Uterus (tissue), 4 donors: ENCODE data around the gene PDX1. TPM values are rescaled to one million over a fixed set of nuclear protein-coding genes. Genes with fewer than 3 reads are reported as not detected.

ENCODE experiments used
- DNase-seq, 2 donors: peaks; one replicate each; pipeline ENCODE4 v3.0.0-alpha.2; 2019 to 2020
- H3K27ac ChIP-seq, 2 donors: fragments of 200-600 bp; sonication (generic); 1 replicate in 1 of 2; 2 replicates in 1 of 2; pipeline ENCODE4 v1.5.1; 2016 to 2018
- H3K27me3 ChIP-seq, 2 donors: fragments of 200-600 bp; sonication (generic); one replicate each; pipeline ENCODE4 v1.5.1; 2018 to 2019; ENCODE audit warnings: control low read depth in 1 of 2
- H3K36me3 ChIP-seq, 2 donors: fragments of 200-600 bp; sonication (generic); one replicate each; pipeline ENCODE4 v1.5.1; 2019; ENCODE audit warnings: control low read depth in 1 of 2
- H3K4me1 ChIP-seq, 2 donors: fragments of 200-600 bp; sonication (generic); one replicate each; pipeline ENCODE4 v1.5.1; 2018 to 2019; ENCODE audit warnings: control low read depth in 1 of 2
- H3K4me3 ChIP-seq, 2 donors: fragments of 200-600 bp; sonication (generic); 1 replicate in 1 of 2; 2 replicates in 1 of 2; pipeline ENCODE4 v1.5.1; 2018 to 2019; ENCODE audit warnings: mild to moderate bottlenecking in 1 of 2
- H3K9me3 ChIP-seq, 2 donors: fragments of 200-600 bp; sonication (generic); one replicate each; pipeline ENCODE4 v1.5.1; 2019; ENCODE audit warnings: control low read depth in 1 of 2
- POLR2A ChIP-seq, 2 donors: fragments of 450-650 bp; IDR thresholded peaks; one replicate each; pipeline ENCODE4 v1.6.1; 2016; ENCODE audit warnings: antibody characterized with exemption in 2 of 2, mild to moderate bottlenecking in 1 of 2, moderate library complexity in 1 of 2
- intact Hi-C: fragments of 100-400 bp; cut with DNase I; formaldehyde crosslinking; loops from one replicate; pipeline ENCODE4 v1.15.1; 2023; ENCODE audit warnings: low total_unique reads
- total RNA-seq, 4 donors: library from RNA; depleted of rRNA in 3 of 4; stranded (reverse); fragments of >200 nt in 3 of 4; gene quantifications; one replicate each; pipeline versions ENCODE4 v1.1.0 to v1.2.4, GENCODE V29; 2014 to 2023
- TF ChIP-seq, protein P1 (sequence below), 4 experiments: fragments of 200-600 bp in 2 of 4; fragments of 450-650 bp in 2 of 4; sonication (generic) in 2 of 4; IDR thresholded peaks; one replicate each; pipeline ENCODE4 v1.5.1; 2016 to 2019; ENCODE audit warnings: antibody characterized with exemption in 4 of 4, mild to moderate bottlenecking in 2 of 4, moderate library complexity in 1 of 4
- donor health status: DM: yes; HTN: yes; CAD: no.

Gene PDX1
- total RNA-seq, 4 donors from 2014 or later = not detected

GRCh38 chr13:27919659-27919933, 204 bp upstream of the PDX1 start:
- Histone ChIP-seq H3K4me3 (peak overlapping the region in 1 of 2 donors; percentile 19), H3K27ac (no peak overlapping the region), H3K4me1 (peaks cover 0 to 24% of the 10 kb centered on the region in 2 donors), H3K9me3 (no peaks in the 10 kb centered on the region), H3K36me3 (no peaks in the 10 kb centered on the region), H3K27me3 (peaks cover 13 to 76% of the 10 kb centered on the region in 2 donors)
- TF ChIP-seq, protein P1, sequence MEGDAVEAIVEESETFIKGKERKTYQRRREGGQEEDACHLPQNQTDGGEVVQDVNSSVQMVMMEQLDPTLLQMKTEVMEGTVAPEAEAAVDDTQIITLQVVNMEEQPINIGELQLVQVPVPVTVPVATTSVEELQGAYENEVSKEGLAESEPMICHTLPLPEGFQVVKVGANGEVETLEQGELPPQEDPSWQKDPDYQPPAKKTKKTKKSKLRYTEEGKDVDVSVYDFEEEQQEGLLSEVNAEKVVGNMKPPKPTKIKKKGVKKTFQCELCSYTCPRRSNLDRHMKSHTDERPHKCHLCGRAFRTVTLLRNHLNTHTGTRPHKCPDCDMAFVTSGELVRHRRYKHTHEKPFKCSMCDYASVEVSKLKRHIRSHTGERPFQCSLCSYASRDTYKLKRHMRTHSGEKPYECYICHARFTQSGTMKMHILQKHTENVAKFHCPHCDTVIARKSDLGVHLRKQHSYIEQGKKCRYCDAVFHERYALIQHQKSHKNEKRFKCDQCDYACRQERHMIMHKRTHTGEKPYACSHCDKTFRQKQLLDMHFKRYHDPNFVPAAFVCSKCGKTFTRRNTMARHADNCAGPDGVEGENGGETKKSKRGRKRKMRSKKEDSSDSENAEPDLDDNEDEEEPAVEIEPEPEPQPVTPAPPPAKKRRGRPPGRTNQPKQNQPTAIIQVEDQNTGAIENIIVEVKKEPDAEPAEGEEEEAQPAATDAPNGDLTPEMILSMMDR (IDR thresholded peaks at IDR 0.05) = no peak
- no peak for TF ChIP-seq POLR2A (IDR thresholded peaks at IDR 0.05)
- intact Hi-C loops = no loop called here
- DNase-seq = no peak

DNA sequence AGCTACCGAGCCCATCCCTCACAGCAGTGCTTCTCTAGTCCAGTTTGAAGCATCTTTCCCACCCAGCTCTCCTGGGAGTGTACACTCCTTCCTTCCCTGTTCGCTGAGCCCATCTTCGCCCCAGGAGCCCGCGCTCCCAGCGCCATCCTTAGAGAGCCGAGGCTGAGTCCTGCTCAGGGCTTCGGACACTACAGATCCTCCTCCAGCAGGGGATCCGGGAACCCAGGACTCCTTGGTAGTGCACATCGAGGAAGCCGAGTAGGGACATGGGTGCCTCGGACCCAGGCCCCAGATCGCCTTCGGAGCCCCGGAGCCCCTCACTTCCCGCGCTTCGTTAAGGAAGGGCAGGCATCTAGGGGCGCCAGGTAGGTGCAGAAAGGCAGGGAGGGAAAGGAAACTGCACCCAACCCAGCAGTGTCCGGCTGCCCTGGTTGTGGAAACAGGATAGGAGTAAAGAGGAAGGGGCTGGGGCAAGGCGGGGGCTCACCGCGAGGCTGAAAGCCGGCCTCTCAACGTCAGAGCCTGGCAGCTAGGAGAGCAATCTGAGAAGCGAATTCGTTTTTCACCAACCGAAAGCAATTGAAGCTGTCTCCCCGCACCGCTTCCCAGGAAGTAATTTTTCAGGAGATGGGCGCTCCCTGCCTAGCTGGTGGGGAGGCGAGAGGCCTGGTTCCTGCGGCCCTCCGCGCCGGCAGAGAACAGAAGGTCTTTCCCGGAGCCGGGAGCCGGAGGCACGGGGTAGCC, 1.0 kb downstream of the PDX1 start:
- Histone ChIP-seq H3K4me3 (peak overlapping the region in 1 of 2 donors; percentile 9), H3K27ac (no peak overlapping the region), H3K4me1 (peaks cover 0 to 24% of the 10 kb centered on the region in 2 donors), H3K9me3 (no peaks in the 10 kb centered on the region), H3K27me3 (peaks cover 16 to 85% of the 10 kb centered on the region in 2 donors), H3K36me3 (no peaks in the 10 kb centered on the region)
- TF ChIP-seq, protein P1 (IDR thresholded peaks at IDR 0.05) = no peak
- no peak for TF ChIP-seq POLR2A (IDR thresholded peaks at IDR 0.05)
- intact Hi-C loops = no loop called here
- no peak for DNase-seq

GRCh38 chr13:27921421-27921960, 1.7 kb downstream of the PDX1 start:
- Histone ChIP-seq H3K4me3 (peak overlapping the region in 1 of 2 donors; percentile 9), H3K27me3 (peaks cover 16 to 85% of the 10 kb centered on the region in 2 donors), H3K9me3 (no peaks in the 10 kb centered on the region), H3K4me1 (peaks cover 0 to 24% of the 10 kb centered on the region in 2 donors), H3K27ac (no peak overlapping the region), H3K36me3 (no peaks in the 10 kb centered on the region)
- intact Hi-C loops = no loop called here
- TF ChIP-seq, protein P1 (IDR thresholded peaks at IDR 0.05) = no peak
- TF ChIP-seq POLR2A (IDR thresholded peaks at IDR 0.05) = no peak
- DNase-seq = no peak

GRCh38 chr13:27921961-27922882, 2.4 kb downstream of the PDX1 start:
- H3K4me1 ChIP-seq = peaks cover 0 to 24% of the 10 kb centered on the region in 2 donors
- no peak overlapping the region for H3K4me3 ChIP-seq
- H3K36me3 ChIP-seq = no peaks in the 10 kb centered on the region
- DNase-seq = no peak
- no peaks in the 10 kb centered on the region for H3K9me3 ChIP-seq
- H3K27me3 ChIP-seq = peaks cover 11 to 85% of the 10 kb centered on the region in 2 donors
- intact Hi-C loops = no loop called here
- no peak overlapping the region for H3K27ac ChIP-seq
- no peak for TF ChIP-seq POLR2A (IDR thresholded peaks at IDR 0.05)
- TF ChIP-seq, protein P1 (IDR thresholded peaks at IDR 0.05) = no peak
